ENCODE measurements around the gene MAP3K4. TPM values are rescaled to one million over a fixed set of nuclear protein-coding genes. Genes with fewer than 3 reads are reported as not detected.

The MAP3K4 gene, protein sequence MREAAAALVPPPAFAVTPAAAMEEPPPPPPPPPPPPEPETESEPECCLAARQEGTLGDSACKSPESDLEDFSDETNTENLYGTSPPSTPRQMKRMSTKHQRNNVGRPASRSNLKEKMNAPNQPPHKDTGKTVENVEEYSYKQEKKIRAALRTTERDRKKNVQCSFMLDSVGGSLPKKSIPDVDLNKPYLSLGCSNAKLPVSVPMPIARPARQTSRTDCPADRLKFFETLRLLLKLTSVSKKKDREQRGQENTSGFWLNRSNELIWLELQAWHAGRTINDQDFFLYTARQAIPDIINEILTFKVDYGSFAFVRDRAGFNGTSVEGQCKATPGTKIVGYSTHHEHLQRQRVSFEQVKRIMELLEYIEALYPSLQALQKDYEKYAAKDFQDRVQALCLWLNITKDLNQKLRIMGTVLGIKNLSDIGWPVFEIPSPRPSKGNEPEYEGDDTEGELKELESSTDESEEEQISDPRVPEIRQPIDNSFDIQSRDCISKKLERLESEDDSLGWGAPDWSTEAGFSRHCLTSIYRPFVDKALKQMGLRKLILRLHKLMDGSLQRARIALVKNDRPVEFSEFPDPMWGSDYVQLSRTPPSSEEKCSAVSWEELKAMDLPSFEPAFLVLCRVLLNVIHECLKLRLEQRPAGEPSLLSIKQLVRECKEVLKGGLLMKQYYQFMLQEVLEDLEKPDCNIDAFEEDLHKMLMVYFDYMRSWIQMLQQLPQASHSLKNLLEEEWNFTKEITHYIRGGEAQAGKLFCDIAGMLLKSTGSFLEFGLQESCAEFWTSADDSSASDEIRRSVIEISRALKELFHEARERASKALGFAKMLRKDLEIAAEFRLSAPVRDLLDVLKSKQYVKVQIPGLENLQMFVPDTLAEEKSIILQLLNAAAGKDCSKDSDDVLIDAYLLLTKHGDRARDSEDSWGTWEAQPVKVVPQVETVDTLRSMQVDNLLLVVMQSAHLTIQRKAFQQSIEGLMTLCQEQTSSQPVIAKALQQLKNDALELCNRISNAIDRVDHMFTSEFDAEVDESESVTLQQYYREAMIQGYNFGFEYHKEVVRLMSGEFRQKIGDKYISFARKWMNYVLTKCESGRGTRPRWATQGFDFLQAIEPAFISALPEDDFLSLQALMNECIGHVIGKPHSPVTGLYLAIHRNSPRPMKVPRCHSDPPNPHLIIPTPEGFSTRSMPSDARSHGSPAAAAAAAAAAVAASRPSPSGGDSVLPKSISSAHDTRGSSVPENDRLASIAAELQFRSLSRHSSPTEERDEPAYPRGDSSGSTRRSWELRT (N-terminal part only)
- polyA plus RNA-seq (2013, experiment 1 of 2), result 26.2 TPM
- polyA plus RNA-seq (2013, experiment 2 of 2), result 24.5 TPM

DNA sequence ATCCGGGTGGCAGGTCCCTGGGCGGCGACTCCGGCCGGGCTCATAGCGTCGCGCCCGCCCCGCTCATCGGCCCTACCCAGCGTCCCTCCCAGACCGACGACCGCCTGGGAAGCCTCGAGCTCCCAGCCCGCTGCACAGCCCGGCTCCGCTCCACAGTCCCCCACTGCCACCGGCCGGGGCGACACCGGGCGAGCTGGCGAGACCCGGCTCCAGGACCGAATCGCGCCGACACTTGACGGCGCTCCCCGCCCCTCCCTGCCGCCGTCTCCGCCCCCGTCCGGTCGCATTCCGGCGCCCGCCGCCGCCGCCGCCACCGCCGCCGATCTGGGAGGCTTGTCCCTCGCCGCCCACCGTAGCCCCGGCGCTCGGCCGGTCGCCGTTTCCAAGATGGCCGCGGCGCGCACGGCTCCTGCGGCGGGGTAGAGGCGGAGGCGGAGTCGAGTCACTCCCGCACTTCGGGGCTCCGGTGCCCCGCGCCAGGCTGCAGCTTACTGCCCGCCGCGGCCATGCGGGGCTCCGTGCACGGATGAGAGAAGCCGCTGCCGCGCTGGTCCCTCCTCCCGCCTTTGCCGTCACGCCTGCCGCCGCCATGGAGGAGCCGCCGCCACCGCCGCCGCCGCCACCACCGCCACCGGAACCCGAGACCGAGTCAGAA lies at the start of gene MAP3K4:
TSS of gene MAP3K4 (plus strand) at position 364 of the 655 bp plus-strand sequence. CDS start at position 527, 163 bp downstream.
- H3K27ac ChIP-seq (ENCODE audit: low read depth, low read length), result peak within 1 kb of the TSS; percentile 94

GRCh38 chr6:160943997-160944396 lies 47.6 kb upstream of the MAP3K4 start:
- H3K9ac ChIP-seq (ENCODE audit: low read depth, low read length), result no peak overlapping the region
- no peak overlapping the region for H3K4me3 ChIP-seq (ENCODE audit: low read length)
- no peaks in the 10 kb centered on the region for H3K36me3 ChIP-seq (ENCODE audit: insufficient read depth, low read length)
- no peak overlapping the region for H3K27ac ChIP-seq (ENCODE audit: low read depth, low read length)
- no peaks in the 10 kb centered on the region for H3K9me3 ChIP-seq (ENCODE audit: insufficient read depth, low read depth, low read length)
- 86% methylated on average over 2 of the region's 2 CpGs for WGBS
- no peaks in the 10 kb centered on the region for H3K27me3 ChIP-seq (ENCODE audit: insufficient read depth, low read length)
- no peaks in the 10 kb centered on the region for H3K4me1 ChIP-seq (ENCODE audit: insufficient read depth, low read length)

More for the DNA sequence above, at the start of gene MAP3K4:
- peaks cover 10% of the 10 kb centered on the region; the same call in 1 of the 2 replicates for H3K4me1 ChIP-seq (ENCODE audit: insufficient read depth, low read length)
- H3K9me3 ChIP-seq (ENCODE audit: insufficient read depth, low read depth, low read length), result no peaks in the 10 kb centered on the region
- WGBS, result under 1% methylated on average over 97 of the region's 97 CpGs
- peaks cover 6% of the 10 kb centered on the region for H3K27me3 ChIP-seq (ENCODE audit: insufficient read depth, low read length)
- H3K36me3 ChIP-seq (ENCODE audit: insufficient read depth, low read length), result 0 out of 2 replicates have a peak, but pooled peaks cover 4% of the 10 kb centered on the region
- H3K4me3 ChIP-seq (ENCODE audit: low read length), result peak within 1 kb of the TSS; percentile 86
- H3K9ac ChIP-seq (ENCODE audit: low read depth, low read length), result peak within 1 kb of the TSS; percentile 84

- no peaks in the 10 kb centered on the region for H3K9me3 ChIP-seq (ENCODE audit: insufficient read depth, low read depth, low read length)
- no peaks in the 10 kb centered on the region for H3K4me1 ChIP-seq (ENCODE audit: insufficient read depth, low read length)
- H3K36me3 ChIP-seq (ENCODE audit: insufficient read depth, low read length), result no peaks in the 10 kb centered on the region
- WGBS, result 61% methylated on average over 12 of the region's 12 CpGs
- no peak overlapping the region for H3K4me3 ChIP-seq (ENCODE audit: low read length)
- no peaks in the 10 kb centered on the region for H3K27me3 ChIP-seq (ENCODE audit: insufficient read depth, low read length)
- H3K27ac ChIP-seq (ENCODE audit: low read depth, low read length), result no peak overlapping the region
- no peak overlapping the region for H3K9ac ChIP-seq (ENCODE audit: low read depth, low read length)
Measured at GRCh38 chr6:160945516-160946177, 45.9 kb upstream of the MAP3K4 start.

DNA sequence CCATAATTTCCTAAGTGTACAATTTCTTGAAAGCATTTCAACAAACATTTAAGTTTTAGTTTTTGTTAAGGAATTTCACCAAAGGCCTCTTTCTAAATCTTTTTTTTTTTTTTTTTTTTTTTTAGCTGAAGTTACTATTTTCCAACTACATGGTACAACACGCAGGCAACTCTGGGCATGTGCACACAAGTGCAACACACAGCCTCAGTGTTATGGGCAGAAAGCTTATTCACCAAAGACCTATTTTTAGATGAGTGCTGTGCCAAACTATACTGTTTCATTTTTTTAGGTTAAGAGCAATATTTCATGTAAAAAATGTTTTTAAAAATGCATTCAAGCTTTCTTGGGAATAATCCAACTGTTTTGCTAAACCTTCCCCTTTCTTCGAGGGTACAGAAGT lies 42.0 kb upstream of the MAP3K4 start:
- 100% methylated on average over 1 of the region's 2 CpGs for WGBS
- Histone ChIP-seq H3K27me3 (ENCODE audit: insufficient read depth, low read length) (no peaks in the 10 kb centered on the region), H3K9ac (ENCODE audit: low read depth, low read length) (no peak overlapping the region), H3K4me1 (ENCODE audit: insufficient read depth, low read length) (peaks cover 11% of the 10 kb centered on the region; the same call in 1 of the 2 replicates), H3K36me3 (ENCODE audit: insufficient read depth, low read length) (no peaks in the 10 kb centered on the region), H3K27ac (ENCODE audit: low read depth, low read length) (no peak overlapping the region), H3K9me3 (ENCODE audit: insufficient read depth, low read depth, low read length) (no peaks in the 10 kb centered on the region), H3K4me3 (ENCODE audit: low read length) (no peak overlapping the region)

DNA sequence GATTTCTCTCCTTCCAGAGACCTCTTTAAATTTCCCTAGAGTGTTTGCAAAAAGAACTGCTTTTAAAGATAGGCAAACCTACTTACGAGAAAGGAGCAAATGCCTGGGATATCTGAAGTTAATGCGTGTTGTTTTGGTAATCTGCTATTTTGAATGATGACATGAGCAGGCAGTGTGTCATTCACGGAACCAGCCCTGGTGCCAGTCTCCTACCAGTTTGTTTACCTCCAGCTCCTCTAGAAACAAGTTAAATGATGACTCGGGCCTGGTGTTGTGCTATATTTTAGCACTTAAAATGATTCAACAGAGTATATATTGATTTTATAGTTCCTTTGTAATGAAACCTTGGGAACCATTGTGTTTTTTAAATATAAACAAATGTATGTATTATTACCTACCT lies 41.1 kb upstream of the MAP3K4 start:
- Histone ChIP-seq H3K27me3 (ENCODE audit: insufficient read depth, low read length) (no peaks in the 10 kb centered on the region), H3K27ac (ENCODE audit: low read depth, low read length) (no peak overlapping the region), H3K9me3 (ENCODE audit: insufficient read depth, low read depth, low read length) (no peaks in the 10 kb centered on the region), H3K9ac (ENCODE audit: low read depth, low read length) (no peak overlapping the region), H3K4me3 (ENCODE audit: low read length) (no peak overlapping the region), H3K4me1 (ENCODE audit: insufficient read depth, low read length) (peaks cover 11% of the 10 kb centered on the region; the same call in 1 of the 2 replicates), H3K36me3 (ENCODE audit: insufficient read depth, low read length) (no peaks in the 10 kb centered on the region)
- WGBS, result 74% methylated on average over 3 of the region's 4 CpGs

- 95% methylated on average over 13 of the region's 13 CpGs for WGBS
- Histone ChIP-seq H3K9ac (ENCODE audit: low read depth, low read length) (no peak overlapping the region), H3K27me3 (ENCODE audit: insufficient read depth, low read length) (no peaks in the 10 kb centered on the region), H3K36me3 (ENCODE audit: insufficient read depth, low read length) (no peaks in the 10 kb centered on the region), H3K27ac (ENCODE audit: low read depth, low read length) (no peak overlapping the region), H3K9me3 (ENCODE audit: insufficient read depth, low read depth, low read length) (no peaks in the 10 kb centered on the region), H3K4me1 (ENCODE audit: insufficient read depth, low read length) (peaks cover 11% of the 10 kb centered on the region; the same call in 1 of the 2 replicates), H3K4me3 (ENCODE audit: low read length) (no peak overlapping the region)
Measured at GRCh38 chr6:160951187-160952030, 40.2 kb upstream of the MAP3K4 start.

GRCh38 chr6:160952633-160953281 lies 38.8 kb upstream of the MAP3K4 start:
- WGBS, result 71% methylated on average over 11 of the region's 11 CpGs

DNA sequence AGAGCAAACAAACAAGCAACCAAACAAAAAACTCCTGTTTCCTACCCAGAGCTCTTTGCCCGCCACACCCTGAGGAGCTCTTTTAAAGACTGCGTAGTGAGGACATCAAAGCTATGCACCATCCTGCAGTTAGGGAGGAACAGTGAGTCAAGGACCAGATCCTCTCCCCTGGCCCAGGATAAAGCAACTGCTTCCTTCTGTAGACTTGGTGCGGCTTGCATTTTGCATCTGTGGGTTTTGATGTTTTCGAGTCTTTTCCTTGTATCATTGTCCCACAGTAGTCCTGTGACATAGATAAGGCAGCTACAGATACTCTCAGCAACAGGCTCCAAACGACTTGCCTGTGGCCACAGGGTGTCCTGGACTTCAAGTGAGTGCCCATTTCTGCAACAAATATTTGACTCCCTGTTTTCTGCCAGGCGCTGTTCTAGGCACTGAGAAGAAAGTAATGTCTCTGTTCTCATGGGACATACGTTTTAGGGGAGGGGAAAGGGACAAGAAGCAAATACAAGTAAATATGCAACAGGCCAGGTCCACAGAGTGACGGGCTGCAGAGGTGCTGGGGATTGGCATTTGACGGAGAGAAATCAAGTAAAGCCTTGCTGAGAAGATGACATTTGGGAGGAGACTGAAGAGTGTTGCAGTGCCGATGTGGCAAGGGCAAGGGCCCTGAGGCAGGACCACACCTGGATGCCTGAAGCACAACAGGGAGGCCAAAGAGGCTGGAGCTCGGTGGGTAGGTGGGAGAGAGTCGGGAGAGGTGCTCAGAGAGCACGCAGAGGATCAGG lies 35.9 kb upstream of the MAP3K4 start:
- no peaks in the 10 kb centered on the region for H3K27me3 ChIP-seq (ENCODE audit: insufficient read depth, low read length)
- no peaks in the 10 kb centered on the region for H3K9me3 ChIP-seq (ENCODE audit: insufficient read depth, low read depth, low read length)
- no peak overlapping the region for H3K4me3 ChIP-seq (ENCODE audit: low read length)
- peaks cover 15% of the 10 kb centered on the region; the same call in 1 of the 2 replicates for H3K4me1 ChIP-seq (ENCODE audit: insufficient read depth, low read length)
- no peaks in the 10 kb centered on the region for H3K36me3 ChIP-seq (ENCODE audit: insufficient read depth, low read length)
- H3K9ac ChIP-seq (ENCODE audit: low read depth, low read length), result no peak overlapping the region
- no peak overlapping the region for H3K27ac ChIP-seq (ENCODE audit: low read depth, low read length)
- 89% methylated on average over 13 of the region's 13 CpGs for WGBS

More at GRCh38 chr6:160952633-160953281, 38.8 kb upstream of the MAP3K4 start:
- peaks cover 11% of the 10 kb centered on the region; the same call in 1 of the 2 replicates for H3K4me1 ChIP-seq (ENCODE audit: insufficient read depth, low read length)
- H3K9me3 ChIP-seq (ENCODE audit: insufficient read depth, low read depth, low read length), result no peaks in the 10 kb centered on the region
- H3K27ac ChIP-seq (ENCODE audit: low read depth, low read length), result 0 out of 2 replicates have a peak overlapping the region, but pooled peaks have one; percentile 12
- H3K9ac ChIP-seq (ENCODE audit: low read depth, low read length), result no peak overlapping the region
- H3K36me3 ChIP-seq (ENCODE audit: insufficient read depth, low read length), result no peaks in the 10 kb centered on the region
- no peak overlapping the region for H3K4me3 ChIP-seq (ENCODE audit: low read length)
- no peaks in the 10 kb centered on the region for H3K27me3 ChIP-seq (ENCODE audit: insufficient read depth, low read length)
